A549 (cell line): Measurements from ENCODE around the gene GARIN3. TPM values are rescaled to one million over a fixed set of nuclear protein-coding genes. Genes with fewer than 3 reads are reported as not detected.

Source experiments
- ATAC-seq, 2 experiments: fragments of 200-7000 bp in 1 of 2; fragments of >200 bp in 1 of 2; cut with Nextera tagmentation in 1 of 2; cut with Tn5 transposase in 1 of 2; 3 replicates each; pipeline versions ENCODE4 v1.8.0 to v1.9.1; 2018 to 2020; ENCODE audit warnings: mild to moderate bottlenecking in 1 of 2, moderate library complexity in 1 of 2
- CTCF ChIA-PET: fragments of 300-600 bp; sonication (Branson Sonifier 250); formaldehyde crosslinking; extraction: SDS; loops from one replicate; lab custom pipeline; 2021; ENCODE audit warnings: antibody characterized with exemption, inconsistent platforms; lab: Yijun Ruan, JAX
- POLR2A ChIA-PET: fragments of 350-600 bp; formaldehyde crosslinking; extraction: SDS; loops from one replicate; lab custom pipeline; 2021; ENCODE audit warnings: antibody characterized with exemption, inconsistent platforms; lab: Yijun Ruan, JAX
- DNase-seq, 2 experiments: peaks; one replicate each; pipeline versions ENCODE4 v3.0.0 to v3.0.0-alpha.2; 2011 to 2016; ENCODE audit warnings: low read depth in 1 of 2, low spot score in 1 of 2
- FAIRE-seq: peaks from 2 replicates; lab custom pipeline; 2011; peaks lifted over from hg19 to GRCh38; lab: Jason Lieb, UNC
- H3K27ac ChIP-seq, 2 experiments: fragments of >200 bp; sonication (Bioruptor Twin); formaldehyde crosslinking; 3 replicates each; pipeline ENCODE4 v1.5.1; 2016 to 2017
- H3K4me1 ChIP-seq: fragments of >200 bp; sonication (Bioruptor Twin); formaldehyde crosslinking; 3 replicates; pipeline ENCODE4 v1.6.1; 2016
- H3K4me2 ChIP-seq: fragments of >200 bp; sonication (Bioruptor Twin); formaldehyde crosslinking; 3 replicates; pipeline ENCODE4 v1.6.1; 2016
- H3K4me3 ChIP-seq: fragments of >200 bp; sonication (Bioruptor Twin); formaldehyde crosslinking; 3 replicates; pipeline ENCODE4 v1.5.1; 2016
- H3K9me3 ChIP-seq: fragments of >200 bp; sonication (Bioruptor Twin); formaldehyde crosslinking; 3 replicates; pipeline ENCODE4 v1.6.1; 2016
- CBX2 ChIP-seq: fragments of 200-600 bp; sonication (generic); IDR thresholded peaks from 2 replicates; pipeline ENCODE4 v1.6.1; 2016; ENCODE audit warnings: low read depth, mild to moderate bottlenecking, borderline replicate concordance
- FOSB ChIP-seq: fragments of 250-450 bp; sonication (Bioruptor Pico); IDR thresholded peaks from 2 replicates; pipeline ENCODE4 v1.5.0; 2020; ENCODE audit warnings: mild to moderate bottlenecking, moderate library complexity
- FOSL2 ChIP-seq, 2 experiments: fragments of 450-650 bp in 1 of 2; fragments of >200 bp in 1 of 2; sonication (Bioruptor Twin) in 1 of 2; formaldehyde crosslinking; IDR thresholded peaks; 2 replicates each; pipeline versions ENCODE4 v1.5.0 to v1.6.1; 2016 to 2020; ENCODE audit warnings: mild to moderate bottlenecking in 1 of 2, moderate library complexity in 1 of 2
- HDAC2 ChIP-seq: fragments of 200-600 bp; sonication (generic); IDR thresholded peaks from 2 replicates; pipeline ENCODE4 v1.6.1; 2016
- HOXB13 ChIP-seq: fragments of 250-450 bp; sonication (Bioruptor Pico); IDR thresholded peaks from 2 replicates; pipeline ENCODE4 v1.5.0; 2020; ENCODE audit warnings: low read depth, mild to moderate bottlenecking, moderate library complexity
- HOXB5 ChIP-seq: fragments of 250-450 bp; sonication (Bioruptor Pico); IDR thresholded peaks from 2 replicates; pipeline ENCODE4 v1.5.0; 2020; ENCODE audit warnings: mild to moderate bottlenecking, moderate library complexity
- JUNB ChIP-seq: fragments of >200 bp; sonication (Bioruptor Twin); formaldehyde crosslinking; IDR thresholded peaks from 2 replicates; pipeline ENCODE4 v1.6.1; 2016
- MAFK ChIP-seq: fragments of 450-650 bp; IDR thresholded peaks from 2 replicates; pipeline ENCODE4 v1.6.1; 2014; ENCODE audit not compliant: partially characterized antibody
- MYC ChIP-seq: IDR thresholded peaks from 2 replicates; pipeline ENCODE4 v1.6.1; 2012; ENCODE audit warnings: mild to moderate bottlenecking, inconsistent platforms, low read length, improper control_type of control experiment, borderline replicate concordance
- NPAS2 ChIP-seq: fragments of 250-450 bp; sonication (Bioruptor Pico); IDR thresholded peaks from 2 replicates; pipeline ENCODE4 v1.8.0; 2022; ENCODE audit warnings: mild to moderate bottlenecking, moderate library complexity, borderline replicate concordance
- RAD21 ChIP-seq, 2 experiments: fragments of >200 bp in 1 of 2; sonication (Bioruptor Twin) in 1 of 2; formaldehyde crosslinking in 1 of 2; IDR thresholded peaks in 1 of 2; conservative IDR thresholded peaks in 1 of 2; 2 replicates in 1 of 2; 3 replicates in 1 of 2; pipeline ENCODE4 v1.6.1; 2012 to 2018; ENCODE audit warnings: inconsistent platforms in 1 of 2
- RCOR1 ChIP-seq: fragments of 150-350 bp; IDR thresholded peaks from 2 replicates; pipeline ENCODE4 v1.6.1; 2014; ENCODE audit warnings: antibody characterized with exemption, low read length, low read depth
- RNF2 ChIP-seq: fragments of 200-600 bp; sonication (generic); IDR thresholded peaks from 2 replicates; pipeline ENCODE4 v1.6.1; 2016; ENCODE audit warnings: low read depth, mild to moderate bottlenecking, antibody characterized with exemption, moderate library complexity, borderline replicate concordance
- SMC3 ChIP-seq: fragments of >200 bp; sonication (Bioruptor Twin); formaldehyde crosslinking; IDR thresholded peaks from 3 replicates; pipeline ENCODE4 v1.6.1; 2018; ENCODE audit warnings: inconsistent platforms
- SREBF2 ChIP-seq: fragments of 450-650 bp; IDR thresholded peaks from 2 replicates; pipeline ENCODE4 v1.6.1; 2014; ENCODE audit warnings: mild to moderate bottlenecking, moderate library complexity
- ZC3H11A ChIP-seq: fragments of 450-650 bp; IDR thresholded peaks from 2 replicates; pipeline ENCODE4 v1.6.1; 2014; ENCODE audit warnings: antibody characterized with exemption, mild to moderate bottlenecking
- ZFP36 ChIP-seq: fragments of 450-650 bp; IDR thresholded peaks from 2 replicates; pipeline ENCODE4 v1.6.1; 2014; ENCODE audit warnings: borderline replicate concordance; ENCODE audit not compliant: partially characterized antibody
- ZNF302 ChIP-seq: fragments of 250-450 bp; sonication (Bioruptor Pico); IDR thresholded peaks from 2 replicates; pipeline ENCODE4 v1.9.0; 2021; ENCODE audit warnings: inconsistent platforms, mild to moderate bottlenecking, moderate library complexity
- ZSCAN20 ChIP-seq: fragments of 250-450 bp; sonication (Bioruptor Pico); IDR thresholded peaks from 2 replicates; pipeline ENCODE4 v1.8.0; 2022; ENCODE audit warnings: mild to moderate bottlenecking, moderate library complexity
- WGBS: methylation state at CpG from one replicate; pipeline ENCODE4 v1.1.6; 2017; ENCODE audit errors: missing lambda C conversion rate; 5-methylcytosine and 5-hydroxymethylcytosine counted together
- polyA plus RNA-seq, 4 experiments: library from polyadenylated mRNA; depleted of rRNA in 3 of 4; stranded (reverse); fragments of >200 nt; fragmentation: RNase III in 1 of 4; extraction: RNeasy Plus Mini Kit Qiagen cat#74134 plus additional on column Dnase treatment in 1 of 4; gene quantifications; 2 replicates in 3 of 4; 3 replicates in 1 of 4; pipeline ENCODE4 v1.2.3, GENCODE V29; 2011 to 2017
- TF ChIP-seq, protein P1 (sequence below): IDR thresholded peaks from 2 replicates; pipeline ENCODE4 v1.6.1; 2012

Gene GARIN3
- polyA plus RNA-seq, 2 of the 4 experiments (the other 2 are of a cell fraction): not detected

DNA sequence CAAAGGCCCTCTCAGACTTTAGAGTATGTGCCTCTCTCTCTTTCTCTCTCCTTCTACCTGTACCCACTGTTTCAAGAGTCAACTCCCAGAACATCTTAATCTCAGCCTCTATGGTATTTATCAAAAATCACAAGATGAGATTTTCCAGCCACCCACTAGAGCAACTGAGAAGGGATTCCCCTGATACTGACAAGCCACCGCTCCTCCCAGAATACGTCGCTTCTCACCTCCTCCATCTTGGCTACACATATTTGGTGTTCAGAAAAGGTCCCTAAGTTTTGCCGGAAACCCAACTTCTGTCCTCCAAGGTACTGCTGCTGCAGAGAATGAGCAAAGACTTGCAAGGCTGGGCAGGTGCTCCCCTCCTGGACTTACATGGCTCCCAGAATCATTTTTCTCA is 6.1 kb downstream of the GARIN3 start:
- Histone ChIP-seq H3K27ac (no peak overlapping the region), H3K4me1 (no peaks in the 10 kb centered on the region), H3K4me3 (no peak overlapping the region), H3K4me2 (no peak overlapping the region), H3K9me3 (no peaks in the 10 kb centered on the region)
- ChIA-PET POLR2A (no interaction called here), CTCF (no interaction called here)
- TF ChIP-seq MYC (no peak), ZFP36 (no peak), SMC3 (no peak), JUNB (no peak), ZSCAN20 (no peak), MAFK (no peak), ZNF302 (CRISPR knock-in tag) (no peak), CBX2 (no peak), FOSL2 (IDR thresholded peaks at IDR 0.05) (no peak), FOSL2 (CRISPR knock-in tag; IDR thresholded peaks at IDR 0.05) (no peak), SREBF2 (no peak), ZC3H11A (no peak), NPAS2 (no peak), RCOR1 (no peak), HOXB13 (no peak), RNF2 (no peak)
- TF ChIP-seq, protein P1, sequence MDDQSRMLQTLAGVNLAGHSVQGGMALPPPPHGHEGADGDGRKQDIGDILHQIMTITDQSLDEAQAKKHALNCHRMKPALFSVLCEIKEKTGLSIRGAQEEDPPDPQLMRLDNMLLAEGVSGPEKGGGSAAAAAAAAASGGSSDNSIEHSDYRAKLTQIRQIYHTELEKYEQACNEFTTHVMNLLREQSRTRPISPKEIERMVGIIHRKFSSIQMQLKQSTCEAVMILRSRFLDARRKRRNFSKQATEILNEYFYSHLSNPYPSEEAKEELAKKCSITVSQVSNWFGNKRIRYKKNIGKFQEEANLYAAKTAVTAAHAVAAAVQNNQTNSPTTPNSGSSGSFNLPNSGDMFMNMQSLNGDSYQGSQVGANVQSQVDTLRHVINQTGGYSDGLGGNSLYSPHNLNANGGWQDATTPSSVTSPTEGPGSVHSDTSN: no peak
- FAIRE-seq (no peak), DNase-seq (no peak), ATAC-seq (no peak)
- WGBS: 91% methylated on average over 4 of the region's 4 CpGs

DNA sequence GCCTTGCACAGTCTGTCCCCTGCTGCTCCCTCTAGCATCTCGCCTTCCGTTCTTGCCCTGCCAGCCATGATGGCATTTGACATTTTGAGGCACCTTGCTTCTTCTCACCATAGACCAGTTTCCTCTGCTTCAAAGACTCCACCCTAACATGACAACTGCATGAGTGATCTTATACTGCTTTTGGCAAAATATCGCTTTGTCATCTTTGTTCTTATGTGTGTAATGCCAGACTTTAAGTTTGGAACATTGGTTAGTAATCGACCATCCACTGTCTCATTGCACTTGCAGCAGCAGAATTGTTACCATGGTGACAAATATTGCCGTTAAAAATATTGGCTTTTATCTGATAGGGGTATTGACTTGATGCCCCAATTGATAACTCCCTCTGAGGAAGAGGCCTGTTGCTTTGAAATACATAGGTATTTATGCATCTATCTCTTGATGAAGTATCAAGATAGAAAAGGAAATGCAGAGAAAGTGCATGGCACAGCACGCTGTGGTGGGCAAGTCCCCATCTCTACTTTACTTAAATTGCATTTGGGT is 6.8 kb downstream of the GARIN3 start:
- no peak overlapping the region for H3K27ac ChIP-seq
- TF ChIP-seq HDAC2 (no peak), MAFK (peak; percentile 4)
- H3K4me2 ChIP-seq: no peak overlapping the region
- CTCF ChIA-PET: interaction anchor here (0.6 kb wide), 1 partner anchor 80 kb away, joined by 3 read pairs; no protein-coding TSS in a partner anchor
- H3K9me3 ChIP-seq: no peaks in the 10 kb centered on the region
- no peaks in the 10 kb centered on the region for H3K4me1 ChIP-seq
- no peak for DNase-seq
- FAIRE-seq: no peak
- ATAC-seq: no peak
- POLR2A ChIA-PET: no interaction called here
- no peak overlapping the region for H3K4me3 ChIP-seq
- 65% methylated on average over 6 of the region's 6 CpGs for WGBS

DNA sequence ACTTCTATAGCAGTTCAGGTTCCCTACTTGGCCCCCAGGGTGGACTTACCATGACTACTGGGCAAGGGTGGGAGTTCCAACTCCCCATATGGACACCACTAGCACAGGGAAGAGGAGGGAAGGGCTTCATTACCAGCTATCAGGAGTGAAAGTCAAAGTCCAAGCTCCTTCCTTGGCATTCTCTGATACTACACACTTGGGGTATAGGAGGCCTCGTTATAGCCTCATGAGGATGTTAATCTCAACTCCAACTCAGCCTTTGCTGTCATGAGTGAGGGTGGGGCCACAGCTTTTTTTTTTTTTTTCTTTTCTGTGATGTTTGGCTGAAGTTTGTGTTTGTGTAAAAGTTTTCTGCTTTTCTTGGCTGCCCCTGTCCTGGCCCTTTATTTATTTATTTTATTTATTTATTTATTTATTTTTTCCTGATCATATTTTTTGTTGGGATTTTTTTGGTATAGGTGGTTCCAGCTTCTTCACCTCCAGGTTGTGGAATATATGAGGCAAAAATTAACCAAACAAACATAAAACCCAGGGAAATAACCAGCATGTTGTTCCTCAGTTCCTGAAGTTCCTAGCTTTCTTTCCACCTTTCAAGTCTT is 8.7 kb downstream of the GARIN3 start:
- DNase-seq (no peak), FAIRE-seq (no peak), ATAC-seq (no peak)
- no peaks in the 10 kb centered on the region for H3K4me1 ChIP-seq
- H3K9me3 ChIP-seq: no peaks in the 10 kb centered on the region
- no peak overlapping the region for H3K27ac ChIP-seq
- ChIA-PET CTCF (interaction anchor here (1.0 to 1.7 kb wide), 2 partner anchors 9 to 15 kb away, joined by 3 to 15 read pairs; partner anchors contain the start of gene MED7), POLR2A (no interaction called here)
- no peak overlapping the region for H3K4me3 ChIP-seq
- 85% methylated on average over 1 of the region's 1 CpG for WGBS
- TF ChIP-seq FOSL2 (IDR thresholded peaks at IDR 0.05): no peak
- no peak for TF ChIP-seq FOSL2 (CRISPR knock-in tag; IDR thresholded peaks at IDR 0.05)
- no peak for TF ChIP-seq RNF2
- no peak for TF ChIP-seq HDAC2
- no peak for TF ChIP-seq RAD21 (conservative IDR thresholded peaks at IDR 0.05 in 1 of 2, IDR thresholded peaks at IDR 0.05 in 1 of 2)
- no peak for TF ChIP-seq HOXB5
- TF ChIP-seq FOSB (CRISPR knock-in tag): no peak
- H3K4me2 ChIP-seq: no peak overlapping the region
